NCI-H2171 treated with DMSO at 0.1 percent for 48 hours (cell line): ENCODE measurements around the gene KCNH3.
A peak's percentile ranks its signal among the peaks of the same experiment; 100 is the strongest.
"Not testable (repeated sequence)": the region's sequence is repeated elsewhere in the genome, so short reads cannot be mapped to it uniquely, and the experiment has no call there.

Source experiments
- DNase-seq: peaks from one replicate; lab custom pipeline; 2025; lab: John Stamatoyannopoulos, UW

Gene KCNH3

DNA sequence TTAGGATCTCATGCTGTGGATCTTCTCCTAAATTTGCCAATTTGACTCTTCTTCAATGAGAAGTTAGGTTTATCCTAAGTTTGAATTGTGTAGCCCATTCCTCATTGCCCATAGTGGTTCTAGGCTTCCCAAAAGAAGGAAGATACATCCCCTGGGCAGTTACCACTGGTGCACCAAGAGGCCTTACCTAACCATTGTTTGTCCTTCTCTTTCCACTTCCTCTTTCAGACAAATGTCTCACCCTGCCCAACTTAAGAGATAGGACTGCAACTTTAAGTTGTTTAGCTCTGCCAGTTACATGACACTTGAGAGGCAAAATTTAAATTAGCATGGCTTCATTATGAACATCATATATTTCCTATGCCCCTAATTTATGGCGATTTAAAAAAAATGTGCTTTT is 9.4 kb upstream of the KCNH3 start:
- no peak for DNase-seq

DNA sequence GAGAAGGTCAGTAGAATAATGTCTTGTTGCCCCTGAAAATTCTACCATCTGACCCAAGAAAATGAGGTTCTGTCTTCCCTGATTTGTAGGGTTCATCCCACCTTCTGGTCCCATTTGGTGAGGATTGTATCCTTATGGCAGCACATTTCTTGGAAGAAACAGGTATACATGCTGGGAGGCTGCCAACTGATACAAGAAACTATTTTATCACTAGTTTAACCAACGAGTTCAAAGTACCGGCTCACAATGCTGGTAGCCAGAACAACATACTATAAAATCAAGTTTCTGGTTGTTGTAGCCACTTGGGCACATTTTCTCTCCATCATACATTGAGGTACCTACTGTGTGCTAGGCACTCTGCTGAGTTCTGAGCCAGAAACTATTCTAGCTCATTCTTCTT is 7.1 kb upstream of the KCNH3 start:
- DNase-seq = no peak

DNA sequence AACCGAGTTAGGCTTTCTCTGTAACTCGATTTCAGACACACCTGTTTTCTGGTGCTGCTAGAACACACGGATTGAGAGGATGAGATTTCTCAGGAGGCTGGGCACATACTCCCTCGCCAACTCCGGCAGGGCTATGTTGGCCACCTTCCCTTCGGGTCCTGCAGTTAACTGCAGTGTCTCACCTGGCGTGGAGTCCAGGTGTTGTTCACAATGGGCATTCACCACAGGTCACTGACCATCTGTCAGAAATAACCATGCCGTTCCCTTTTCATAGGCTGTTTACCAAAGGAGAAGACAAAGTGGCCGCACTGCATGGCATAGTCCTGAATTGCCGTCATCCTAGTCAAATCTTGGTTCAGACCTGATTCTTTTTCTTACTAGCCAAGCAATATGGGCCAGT is 5.5 kb upstream of the KCNH3 start:
- no peak for DNase-seq

DNA sequence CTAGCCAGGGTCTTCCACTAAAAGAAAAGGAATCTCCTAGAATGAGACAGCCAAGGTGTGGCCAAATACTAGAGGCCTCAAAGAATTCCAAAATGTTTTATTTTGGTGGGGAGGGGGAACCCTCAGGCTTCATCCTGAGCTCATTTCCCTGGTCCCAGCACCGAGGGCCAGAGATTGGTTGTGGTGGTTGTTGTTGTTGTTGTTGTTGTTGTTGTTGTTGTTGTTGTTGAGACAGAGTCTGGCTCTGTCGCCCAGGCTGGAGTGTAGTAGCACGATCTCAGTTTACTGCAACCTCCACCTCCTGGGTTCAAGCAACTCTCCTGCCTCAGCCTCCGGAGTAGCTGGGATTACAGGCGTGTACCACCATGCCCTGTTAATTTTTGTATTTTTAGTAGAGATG is 4.7 kb upstream of the KCNH3 start:
- DNase-seq = not testable (repeated sequence)

DNA sequence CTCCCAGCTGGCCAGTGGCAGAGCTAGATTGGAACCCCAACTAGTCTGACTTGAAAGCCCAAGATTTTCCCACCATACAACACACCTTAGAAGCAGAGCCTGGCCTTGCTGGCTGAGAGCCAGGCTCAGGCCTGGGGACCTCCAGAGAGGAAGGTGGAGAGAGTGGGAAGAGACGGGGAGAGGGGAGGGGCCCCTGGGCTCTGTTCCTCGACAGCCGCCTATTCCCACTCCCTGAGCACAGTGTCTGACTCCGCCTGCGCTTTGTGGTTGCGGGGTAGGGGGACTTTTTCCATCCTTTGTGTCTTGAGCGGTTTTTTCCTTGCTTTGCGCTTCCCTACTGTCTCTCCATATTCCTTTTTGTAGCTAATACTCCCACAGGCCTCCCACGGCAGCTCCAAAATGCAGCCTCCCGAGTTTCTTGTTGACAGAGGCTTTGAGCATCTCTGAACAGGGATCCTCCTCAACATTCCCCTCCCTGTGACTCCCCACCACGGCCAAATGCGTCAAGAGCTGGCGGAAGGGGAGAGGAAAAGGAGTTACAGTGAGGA is 4.0 kb upstream of the KCNH3 start:
- no peak for DNase-seq

DNA sequence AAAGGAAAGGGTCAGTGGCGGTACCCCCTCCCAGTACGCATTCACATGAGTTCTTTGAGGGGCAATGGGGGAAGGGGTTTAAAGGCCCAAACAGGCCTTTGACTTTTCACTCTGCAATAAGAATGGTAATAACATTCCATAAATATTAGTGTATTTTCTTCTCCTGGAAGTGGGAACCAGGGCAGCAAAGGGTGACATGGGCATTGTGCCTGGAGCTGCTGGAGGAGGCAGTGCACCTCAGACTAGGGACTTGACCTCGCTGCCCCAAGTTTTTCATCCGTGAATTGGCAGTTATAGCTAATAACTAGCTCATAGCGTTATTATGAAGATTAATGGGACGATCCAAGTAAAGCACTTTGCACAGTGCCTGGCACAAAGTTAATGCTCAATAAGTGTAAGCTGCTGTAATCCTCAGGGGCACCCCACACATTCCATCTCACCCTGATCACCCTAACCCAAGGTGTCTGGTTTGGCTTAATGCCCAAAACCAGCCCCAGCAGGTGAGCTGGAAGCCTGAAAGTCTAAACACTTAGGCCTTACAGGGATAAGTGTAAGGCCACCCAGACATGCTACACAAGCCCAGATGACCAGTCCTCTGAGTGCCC is 2.8 kb upstream of the KCNH3 start:
- no peak for DNase-seq

DNA sequence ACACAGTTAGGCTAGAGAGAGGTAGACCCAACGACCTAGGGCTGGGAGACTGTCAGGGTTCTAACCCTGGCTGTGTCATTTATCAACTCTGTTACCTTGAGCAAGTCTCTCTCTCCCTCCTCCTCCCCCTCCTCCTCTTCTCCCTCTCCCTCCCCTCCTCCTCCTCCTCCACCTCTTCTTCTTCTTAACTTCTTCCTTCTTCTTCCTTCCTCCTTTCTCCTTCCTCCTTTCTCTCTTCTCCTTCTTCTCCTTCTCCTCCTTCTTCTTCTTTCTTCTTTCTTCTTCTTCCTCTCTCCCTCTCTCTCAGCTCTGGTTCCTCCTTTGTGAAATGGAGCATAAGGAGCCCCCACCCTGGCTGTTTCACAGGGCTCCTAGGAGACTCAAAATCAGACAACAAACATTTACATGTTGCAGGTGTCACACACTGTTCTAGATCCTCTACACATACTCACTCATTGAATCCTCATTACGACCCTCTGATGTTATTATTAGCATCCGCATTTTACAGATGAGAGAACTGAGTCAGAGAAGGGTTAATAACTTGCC is 2.2 kb upstream of the KCNH3 start:
- no peak for DNase-seq

DNA sequence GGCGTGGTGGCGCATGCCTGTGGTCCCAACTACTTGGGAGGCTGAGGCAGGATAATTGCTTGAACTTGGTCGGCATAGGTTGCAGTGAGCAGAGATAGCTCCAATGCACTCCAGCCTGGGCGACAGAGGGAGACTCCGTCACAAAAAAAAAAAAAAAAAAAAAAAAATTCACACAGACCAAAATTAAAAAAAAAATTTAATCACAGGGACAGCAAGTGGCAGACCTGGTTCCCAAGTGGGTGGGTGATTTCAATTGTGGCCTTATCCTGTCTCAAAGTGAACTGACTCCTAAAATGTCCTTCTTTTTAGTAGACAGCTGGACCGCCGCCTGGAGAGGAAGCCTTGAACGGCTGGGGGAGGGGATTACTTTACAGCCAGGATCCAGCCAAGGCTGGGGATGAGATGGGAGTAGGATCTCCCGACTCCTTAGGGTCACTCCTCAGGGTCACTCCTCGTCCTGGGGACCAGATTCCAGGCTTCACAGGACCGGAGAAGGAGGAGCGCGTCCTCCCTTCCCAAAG is 1.5 kb upstream of the KCNH3 start:
- peak; percentile 72 for DNase-seq

DNA sequence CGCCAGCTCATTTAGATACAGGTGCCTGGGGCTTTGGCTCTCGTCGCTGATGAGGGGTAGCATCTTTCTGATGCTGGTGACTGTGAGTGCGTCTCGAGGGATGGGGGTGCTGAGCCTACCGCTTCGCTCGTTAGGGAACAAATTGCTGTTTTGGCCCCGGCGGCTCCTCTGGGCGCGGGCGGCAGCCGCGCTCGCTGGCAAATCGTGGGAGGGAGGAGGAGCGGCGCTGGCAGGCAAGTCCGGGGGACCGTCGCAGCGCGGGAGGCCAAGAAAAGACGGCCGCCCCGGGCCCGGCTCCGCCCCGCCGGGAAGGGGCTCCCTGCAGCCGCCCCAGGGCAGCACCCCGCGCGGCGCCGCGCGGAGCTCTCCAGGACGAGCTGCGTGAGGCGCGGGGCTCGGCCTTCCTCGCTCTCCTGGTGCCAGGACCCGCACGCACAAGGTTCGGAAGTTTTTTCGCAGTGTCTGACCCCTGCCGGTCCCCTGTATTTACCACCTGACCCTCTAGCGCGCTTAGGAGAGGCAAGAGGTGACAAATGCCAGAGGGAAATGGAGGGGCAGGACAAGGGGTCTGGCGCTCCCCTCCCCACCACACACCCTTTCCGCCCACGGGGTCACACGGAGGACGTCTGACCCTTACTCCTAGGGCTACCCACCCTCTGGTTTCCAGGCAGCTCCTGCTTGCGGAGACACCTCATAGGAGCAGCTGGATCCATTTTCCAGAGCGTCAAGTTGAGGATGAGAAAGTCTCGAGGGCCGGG is 899 bp upstream of the KCNH3 start:
- peak; percentile 72 for DNase-seq

DNA sequence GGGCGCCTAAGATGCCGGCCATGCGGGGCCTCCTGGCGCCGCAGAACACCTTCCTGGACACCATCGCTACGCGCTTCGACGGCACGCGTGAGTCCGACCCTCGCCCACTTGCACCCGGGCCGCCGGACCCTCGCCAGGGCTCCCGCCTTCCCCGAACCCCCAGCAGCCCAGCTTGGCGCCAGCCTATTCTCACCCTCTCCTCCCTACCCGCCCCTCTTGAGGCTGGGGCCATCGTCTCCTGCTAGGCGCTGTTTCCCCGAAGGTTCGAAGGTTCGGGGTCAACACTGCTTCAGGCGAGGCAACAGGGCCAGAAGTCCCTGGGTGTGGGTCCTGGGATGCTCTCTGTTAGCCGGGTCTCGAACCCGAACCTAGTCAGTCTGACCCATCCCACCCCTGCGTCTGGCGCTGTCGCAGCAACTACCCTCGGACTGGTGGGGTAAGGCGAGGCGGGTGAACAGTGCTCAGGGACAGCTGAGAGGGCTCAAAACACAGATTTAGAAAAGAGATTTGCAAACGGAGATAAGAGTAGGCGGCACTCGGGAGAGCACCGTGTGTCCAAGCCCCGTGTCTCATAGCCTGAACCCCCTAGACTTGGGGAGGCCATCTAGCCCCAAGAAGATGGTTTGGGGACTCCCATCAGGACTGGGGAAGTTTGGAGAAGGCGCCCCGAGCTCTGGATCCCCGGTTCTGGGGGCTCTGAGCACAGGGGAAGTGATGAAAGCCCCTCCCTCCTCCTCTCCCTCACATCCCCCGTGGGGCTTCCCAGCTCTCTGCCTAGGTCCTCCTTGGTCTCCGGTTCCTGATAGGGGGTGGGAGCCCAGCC is 787 bp downstream of the KCNH3 start:
- peak; percentile 11 for DNase-seq

DNA sequence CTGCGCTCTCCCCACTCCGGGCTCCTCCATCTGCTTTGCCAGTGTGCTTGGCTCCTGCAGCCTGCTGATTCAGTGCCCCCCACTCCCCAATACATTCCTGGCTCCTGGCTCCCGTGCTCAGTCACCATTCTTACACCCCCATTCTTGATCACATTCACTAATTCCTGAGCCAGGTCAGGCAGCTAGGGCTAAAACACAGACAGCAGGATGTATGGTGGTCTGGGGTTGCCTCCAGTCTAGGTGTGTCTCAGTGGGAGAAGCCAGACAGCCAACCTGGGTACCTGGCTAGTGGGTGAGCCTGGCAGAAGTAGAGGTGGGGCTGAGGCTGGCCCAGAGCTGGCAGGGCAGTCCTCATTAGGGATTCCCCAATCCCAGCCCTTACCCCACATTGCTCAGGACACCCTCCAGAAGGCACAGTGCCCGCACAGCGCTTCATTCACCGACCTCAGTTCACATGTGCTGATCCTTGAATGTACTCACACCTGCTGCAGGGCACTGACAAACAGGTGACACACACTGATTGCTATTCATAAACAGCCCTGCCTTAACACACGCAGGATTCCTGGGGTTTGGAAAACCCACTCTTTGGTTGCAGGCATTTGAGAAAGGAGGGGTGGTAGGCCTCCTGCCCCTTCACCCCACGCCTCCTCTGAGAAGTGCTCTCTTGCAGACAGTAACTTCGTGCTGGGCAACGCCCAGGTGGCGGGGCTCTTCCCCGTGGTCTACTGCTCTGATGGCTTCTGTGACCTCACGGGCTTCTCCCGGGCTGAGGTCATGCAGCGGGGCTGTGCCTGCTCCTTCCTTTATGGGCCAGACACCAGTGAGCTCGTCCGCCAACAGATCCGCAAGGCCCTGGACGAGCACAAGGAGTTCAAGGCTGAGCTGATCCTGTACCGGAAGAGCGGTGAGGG is 1.7 kb downstream of the KCNH3 start:
- DNase-seq = no peak

DNA sequence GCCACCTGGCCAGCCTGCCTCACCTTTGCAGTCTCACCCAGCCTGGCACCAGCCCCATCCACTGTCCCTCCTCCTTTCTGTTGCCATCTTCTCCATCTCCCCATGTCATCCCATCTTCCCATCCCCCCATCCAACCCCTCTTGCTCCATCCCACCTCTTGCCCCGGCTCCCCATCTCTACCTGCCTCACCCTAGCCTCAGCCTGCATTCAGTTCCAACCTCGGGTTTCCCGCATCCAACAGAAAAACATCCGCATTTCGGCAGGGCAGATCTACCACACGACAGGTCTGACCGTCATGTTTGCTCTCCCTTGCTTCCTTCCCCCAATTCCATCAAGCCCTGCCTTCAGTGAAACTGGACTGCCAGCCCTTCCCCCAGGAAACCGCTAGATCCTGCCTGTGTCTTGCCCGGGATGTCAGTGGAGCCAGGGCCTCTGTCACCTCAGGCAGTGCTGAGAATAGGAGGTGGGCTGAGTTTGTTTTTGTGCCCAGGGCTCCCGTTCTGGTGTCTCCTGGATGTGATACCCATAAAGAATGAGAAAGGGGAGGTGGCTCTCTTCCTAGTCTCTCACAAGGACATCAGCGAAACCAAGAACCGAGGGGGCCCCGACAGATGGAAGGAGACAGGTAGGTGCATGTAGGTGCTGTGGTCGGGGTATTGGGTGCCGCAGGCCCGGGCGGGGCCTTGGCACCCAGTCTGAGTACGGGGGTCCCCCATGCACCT is 2.5 kb downstream of the KCNH3 start:
- no peak for DNase-seq

DNA sequence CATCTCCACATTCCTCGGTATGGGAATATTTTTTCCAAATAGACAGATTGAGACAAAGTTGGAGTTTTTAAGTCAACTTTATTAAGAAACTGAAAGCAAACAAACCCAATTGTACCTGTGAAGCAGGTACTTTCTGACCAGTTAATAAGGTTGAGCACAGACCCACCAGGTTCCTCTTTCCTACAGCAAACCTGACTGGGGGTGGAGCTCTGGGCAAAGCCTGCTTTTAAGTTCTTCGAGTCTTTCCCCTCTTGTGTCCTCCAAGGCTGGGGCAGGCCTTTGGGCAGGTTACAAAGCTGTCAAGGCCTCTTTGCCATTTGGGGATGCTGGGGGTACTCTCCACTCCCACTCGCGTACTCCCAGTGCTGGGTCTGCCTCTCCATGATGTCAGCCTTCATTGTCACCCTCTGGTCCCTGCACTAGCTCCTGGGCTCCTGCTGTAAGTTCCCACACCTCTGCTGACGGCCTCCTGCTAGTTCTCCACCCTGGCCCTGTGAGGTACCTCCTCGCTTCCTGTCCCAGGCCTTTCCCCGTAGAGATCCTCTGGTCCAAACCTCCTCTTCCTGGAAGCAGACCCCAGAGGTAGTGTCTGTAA is 3.2 kb downstream of the KCNH3 start:
- no peak for DNase-seq

DNA sequence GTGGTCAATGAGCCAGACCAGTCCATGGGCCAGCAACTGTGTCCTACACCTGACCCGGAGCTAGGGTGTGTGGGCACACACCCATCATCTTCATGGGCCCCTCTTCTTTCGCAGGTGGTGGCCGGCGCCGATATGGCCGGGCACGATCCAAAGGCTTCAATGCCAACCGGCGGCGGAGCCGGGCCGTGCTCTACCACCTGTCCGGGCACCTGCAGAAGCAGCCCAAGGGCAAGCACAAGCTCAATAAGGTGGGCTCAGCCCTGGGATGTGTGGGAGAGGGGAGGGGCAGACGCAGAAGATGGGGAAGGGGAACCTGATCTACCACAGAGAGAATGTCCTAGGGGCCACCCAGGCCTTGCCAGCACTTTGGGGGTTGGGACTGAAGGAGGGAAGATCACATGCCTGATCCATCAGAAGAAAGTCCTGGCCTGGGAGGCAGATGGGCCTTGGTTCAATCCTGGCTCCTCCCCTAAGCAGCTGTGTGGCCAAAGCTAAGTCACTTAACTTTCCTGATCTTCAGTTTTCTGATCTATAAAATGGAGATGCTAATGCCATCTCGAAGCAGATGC is 3.8 kb downstream of the KCNH3 start:
- no peak for DNase-seq

DNA sequence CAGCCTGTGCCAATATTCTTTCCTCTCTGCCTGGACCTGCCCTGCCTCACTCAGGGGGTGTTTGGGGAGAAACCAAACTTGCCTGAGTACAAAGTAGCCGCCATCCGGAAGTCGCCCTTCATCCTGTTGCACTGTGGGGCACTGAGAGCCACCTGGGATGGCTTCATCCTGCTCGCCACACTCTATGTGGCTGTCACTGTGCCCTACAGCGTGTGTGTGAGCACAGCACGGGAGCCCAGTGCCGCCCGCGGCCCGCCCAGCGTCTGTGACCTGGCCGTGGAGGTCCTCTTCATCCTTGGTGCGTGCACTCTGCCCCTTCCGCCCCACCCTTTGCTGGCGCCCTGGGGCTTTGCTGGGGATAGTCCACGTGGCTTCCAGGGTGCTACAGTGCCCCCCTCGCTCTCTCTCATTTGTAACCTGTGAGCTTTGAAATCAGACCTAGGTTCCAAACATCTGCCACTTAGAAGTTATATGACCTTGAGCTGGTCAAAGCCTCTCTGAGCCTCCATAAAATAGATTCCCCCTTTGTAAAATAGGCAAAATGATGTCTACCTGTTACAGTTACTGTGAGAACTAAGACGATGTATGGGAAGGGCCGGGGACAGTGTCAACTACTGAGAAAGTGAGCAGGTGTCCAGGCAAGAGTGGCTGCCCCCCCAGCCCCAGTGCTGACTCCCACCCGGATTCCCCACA is 4.5 kb downstream of the KCNH3 start:
- DNase-seq = peak; percentile 31

DNA sequence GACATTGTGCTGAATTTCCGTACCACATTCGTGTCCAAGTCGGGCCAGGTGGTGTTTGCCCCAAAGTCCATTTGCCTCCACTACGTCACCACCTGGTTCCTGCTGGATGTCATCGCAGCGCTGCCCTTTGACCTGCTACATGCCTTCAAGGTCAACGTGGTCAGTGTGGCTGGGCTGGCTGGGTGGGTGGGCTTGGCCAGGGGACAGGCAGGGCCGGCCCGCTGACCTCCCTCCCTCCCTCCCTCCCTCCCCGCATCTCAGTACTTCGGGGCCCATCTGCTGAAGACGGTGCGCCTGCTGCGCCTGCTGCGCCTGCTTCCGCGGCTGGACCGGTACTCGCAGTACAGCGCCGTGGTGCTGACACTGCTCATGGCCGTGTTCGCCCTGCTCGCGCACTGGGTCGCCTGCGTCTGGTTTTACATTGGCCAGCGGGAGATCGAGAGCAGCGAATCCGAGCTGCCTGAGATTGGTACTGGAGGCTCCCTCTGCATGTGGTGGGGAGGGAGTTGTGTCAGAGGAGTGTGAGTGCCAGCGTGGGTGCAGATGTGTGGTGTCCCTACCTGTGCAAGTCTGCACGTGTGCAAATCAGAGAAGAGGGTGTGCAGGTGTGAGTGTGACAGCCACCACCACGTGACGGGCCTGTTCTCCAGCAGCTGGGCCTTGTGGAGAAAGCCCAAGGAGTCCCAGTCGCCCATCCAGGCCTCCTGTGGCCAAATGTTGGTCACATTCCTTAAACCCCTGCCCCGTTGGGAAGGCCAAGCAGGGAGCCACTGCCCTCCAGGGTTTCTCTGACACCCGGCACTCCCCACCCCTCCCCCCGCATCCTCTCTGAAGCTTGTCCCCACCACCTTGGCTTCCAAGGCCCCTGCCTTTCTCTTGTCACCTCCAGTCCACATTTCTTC is 5.3 kb downstream of the KCNH3 start:
- DNase-seq = no peak

DNA sequence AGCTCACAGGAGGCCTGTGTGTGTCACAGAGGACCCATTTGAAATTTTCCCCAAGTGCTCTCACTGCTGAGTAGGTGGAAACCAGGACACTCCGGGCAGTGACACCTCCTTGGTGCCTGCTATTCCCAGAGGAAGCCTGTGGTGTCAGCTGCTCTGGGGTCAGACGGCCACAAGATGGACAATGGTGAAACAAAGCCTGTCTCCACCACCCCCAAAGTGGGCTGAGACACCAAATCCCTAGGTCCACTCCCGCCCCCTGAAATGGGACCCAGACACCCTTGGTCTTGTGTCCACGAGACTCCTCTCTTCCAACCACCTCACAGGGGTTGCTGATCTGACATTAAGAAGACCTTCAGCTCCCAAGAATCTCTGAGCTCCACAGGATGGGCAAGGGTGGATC is 7.0 kb downstream of the KCNH3 start:
- no peak for DNase-seq

DNA sequence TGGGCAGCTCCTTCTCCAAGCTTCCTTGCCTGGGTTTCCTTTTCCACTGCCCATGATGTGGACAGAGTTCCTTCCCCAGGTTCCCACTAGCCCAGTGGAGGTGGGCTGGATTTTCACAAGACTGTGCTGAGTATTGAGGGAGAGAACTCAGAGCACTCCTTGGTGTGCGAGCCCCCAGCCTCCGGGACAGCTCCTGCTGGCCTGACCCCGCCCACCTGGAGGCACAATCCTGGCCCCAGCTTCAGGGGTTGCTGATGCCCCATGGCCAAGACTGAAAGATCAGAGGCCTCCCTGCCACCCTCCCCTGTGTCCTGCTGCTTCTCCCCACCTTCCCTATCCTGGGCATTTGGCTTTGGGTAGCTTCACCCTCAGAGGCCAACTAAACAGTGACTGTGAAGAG is 7.7 kb downstream of the KCNH3 start:
- DNase-seq = no peak
